Sigmoid colon (tissue), 7 donors: ENCODE results near the gene ARRB1. TPM values are rescaled to one million over a fixed set of nuclear protein-coding genes. Genes with fewer than 3 reads are reported as not detected.
"Not testable (repeated sequence)": the region's sequence is repeated elsewhere in the genome, so short reads cannot be mapped to it uniquely, and the experiment has no call there.

Source experiments
- DNase-seq: peaks from one replicate; pipeline ENCODE4 v3.0.0-alpha.2; 2019
- H3K27ac ChIP-seq, 4 donors: fragments of 200-600 bp; sonication (generic); one replicate each; pipeline ENCODE4 v1.5.1; 2016 to 2019; ENCODE audit warnings: mild to moderate bottlenecking in 1 of 4
- H3K27me3 ChIP-seq, 3 donors: fragments of 200-600 bp; sonication (generic); one replicate each; pipeline ENCODE4 v1.5.1; 2019; ENCODE audit warnings: mild to moderate bottlenecking in 1 of 3
- H3K36me3 ChIP-seq, 4 donors: fragments of 200-600 bp; sonication (generic); one replicate each; pipeline ENCODE4 v1.5.1; 2016 to 2019
- H3K4me1 ChIP-seq, 4 donors: fragments of 200-600 bp; sonication (generic); one replicate each; pipeline ENCODE4 v1.5.1; 2017 to 2019
- H3K4me3 ChIP-seq, 4 donors: fragments of 200-600 bp; sonication (generic); one replicate each; pipeline ENCODE4 v1.5.1; 2017 to 2019; ENCODE audit warnings: mild to moderate bottlenecking in 2 of 4, moderate library complexity in 1 of 4
- H3K9me3 ChIP-seq, 4 donors: fragments of 200-600 bp in 3 of 4; sonication (generic) in 3 of 4; one replicate each; pipeline versions ENCODE4 v1.5.1 to v1.6.1; 2013 to 2019
- CTCF ChIP-seq, 4 experiments: fragments of 450-650 bp in 3 of 4; fragments of 200-600 bp in 1 of 4; IDR thresholded peaks; one replicate each; pipeline ENCODE4 v1.5.1; 2016 to 2019; ENCODE audit warnings: antibody characterized with exemption in 4 of 4, mild to moderate bottlenecking in 3 of 4, moderate library complexity in 2 of 4
- EP300 ChIP-seq, 4 donors: sonication (generic); formaldehyde crosslinking; IDR thresholded peaks; one replicate each; pipeline ENCODE4 v1.6.1; 2017; ENCODE audit warnings: antibody characterized with exemption in 4 of 4
- POLR2A ChIP-seq, 2 donors: fragments of 450-650 bp; IDR thresholded peaks; one replicate each; pipeline ENCODE4 v1.6.1; 2016; ENCODE audit warnings: antibody characterized with exemption in 2 of 2, mild to moderate bottlenecking in 2 of 2, moderate library complexity in 2 of 2
- POLR2AphosphoS5 ChIP-seq, 4 donors: sonication (generic); formaldehyde crosslinking; IDR thresholded peaks; one replicate each; pipeline ENCODE4 v1.6.1; 2017; ENCODE audit warnings: antibody characterized with exemption in 4 of 4
- WGBS, 2 donors: extraction: QIAGEN DNeasy Blood & Tissue Kit; methylation state at CpG; one replicate each; pipeline ENCODE4 v1.1.7; 2013; 5-methylcytosine and 5-hydroxymethylcytosine counted together
- intact Hi-C: fragments of 100-400 bp; cut with DNase I; formaldehyde crosslinking; loops from one replicate; pipeline ENCODE4 v1.15.1; 2023
- polyA plus RNA-seq, 3 donors: library from polyadenylated mRNA; stranded (reverse); fragments of 200-250 nt; gene quantifications; one replicate each; pipeline ENCODE4 v1.2.3, GENCODE V29; 2013
- total RNA-seq, 4 donors: library from RNA; depleted of rRNA; stranded (reverse); fragments of >200 nt; gene quantifications; one replicate each; pipeline ENCODE4 v1.1.0, GENCODE V29; 2016
- donor health status: healthy with polysubstance abuse.
- donor health status: Bipolar disorder and iron deficiency.
- donor health status: healthy.

Gene ARRB1
- total and polyA plus RNA-seq, 7 donors, result 24.0 to 96.7 (median 45.6) TPM

GRCh38 chr11:75330886-75331285 lies 20.6 kb downstream of the ARRB1 start:
- H3K27me3 ChIP-seq, H3K36me3 ChIP-seq, DNase-seq, intact Hi-C loops, H3K4me3 ChIP-seq, H3K9me3 ChIP-seq: not testable (repeated sequence)
- Histone ChIP-seq H3K27ac (peak overlapping the region; percentile 73 to 98 (median 86)), H3K4me1 (peaks cover 0 to 88% (median 85%) of the 10 kb centered on the region in 4 donors)
- WGBS, 2 donors, result 85 to 89% methylated on average over 14 of the region's 14 CpGs
- TF ChIP-seq POLR2AphosphoS5 (IDR thresholded peaks at IDR 0.05), result peak in 1 of 4 donors; percentile 2

GRCh38 chr11:75330291-75330690 lies 21.2 kb downstream of the ARRB1 start:
- no peak for DNase-seq
- Histone ChIP-seq H3K9me3 (no peaks in the 10 kb centered on the region), H3K4me1 (peaks cover 0 to 88% (median 84%) of the 10 kb centered on the region in 4 donors), H3K36me3 (no peaks in the 10 kb centered on the region), H3K27me3 (no peaks in the 10 kb centered on the region), H3K4me3 (no peak overlapping the region), H3K27ac (peak overlapping the region; percentile 73 to 98 (median 86))
- 10 to 37% methylated on average over 1 of the region's 1 CpG for WGBS, 2 donors
- intact Hi-C loops, result no loop called here
- TF ChIP-seq POLR2AphosphoS5 (IDR thresholded peaks at IDR 0.05), result peak in 2 of 4 donors; percentile 39 to 49
- TF ChIP-seq EP300 (IDR thresholded peaks at IDR 0.05), result no peak
- TF ChIP-seq POLR2A (IDR thresholded peaks at IDR 0.05), result no peak
- TF ChIP-seq CTCF (IDR thresholded peaks at IDR 0.05), result no peak

GRCh38 chr11:75328426-75329277 lies 22.8 kb downstream of the ARRB1 start:
- WGBS, 2 donors, result 8 to 15% methylated on average over 9 of the region's 9 CpGs
- Histone ChIP-seq H3K4me1 (peaks cover 0 to 78% (median 70%) of the 10 kb centered on the region in 4 donors), H3K27ac (peak overlapping the region; percentile 73 to 98 (median 86)), H3K9me3 (no peaks in the 10 kb centered on the region), H3K27me3 (no peaks in the 10 kb centered on the region), H3K4me3 (no peak overlapping the region), H3K36me3 (no peaks in the 10 kb centered on the region)
- peak; percentile 88 for DNase-seq
- intact Hi-C loops, result loop anchor here (1.0 kb wide), 1 partner anchor 56 kb away; no protein-coding TSS in a partner anchor
- no peak for TF ChIP-seq POLR2A (IDR thresholded peaks at IDR 0.05)
- peak in 2 of 4 donors; percentile 18 to 31 for TF ChIP-seq POLR2AphosphoS5 (IDR thresholded peaks at IDR 0.05)
- TF ChIP-seq CTCF (IDR thresholded peaks at IDR 0.05), result peak; percentile 63 to 82 (median 74)

GRCh38 chr11:75326439-75326810 lies 25.0 kb downstream of the ARRB1 start:
- TF ChIP-seq POLR2A (IDR thresholded peaks at IDR 0.05) (no peak), EP300 (IDR thresholded peaks at IDR 0.05) (no peak), CTCF (IDR thresholded peaks at IDR 0.05) (no peak), POLR2AphosphoS5 (IDR thresholded peaks at IDR 0.05) (no peak)
- Histone ChIP-seq H3K4me3 (no peak overlapping the region), H3K27ac (peak overlapping the region; percentile 57 to 86 (median 70)), H3K9me3 (no peaks in the 10 kb centered on the region), H3K27me3 (no peaks in the 10 kb centered on the region), H3K36me3 (no peaks in the 10 kb centered on the region), H3K4me1 (peaks cover 0 to 59% (median 54%) of the 10 kb centered on the region in 4 donors)
- 62 to 63% methylated on average over 3 of the region's 3 CpGs for WGBS, 2 donors
- DNase-seq, result no peak
- intact Hi-C loops, result loop anchor here (2.0 kb wide), 1 partner anchor 46 kb away; no protein-coding TSS in a partner anchor

GRCh38 chr11:75325713-75326438 lies 25.6 kb downstream of the ARRB1 start:
- Histone ChIP-seq H3K9me3 (no peaks in the 10 kb centered on the region), H3K4me1 (peaks cover 0 to 54% (median 49%) of the 10 kb centered on the region in 4 donors), H3K27me3 (no peaks in the 10 kb centered on the region), H3K27ac (peak overlapping the region; percentile 57 to 86 (median 70)), H3K4me3 (no peak overlapping the region), H3K36me3 (no peaks in the 10 kb centered on the region)
- peak; percentile 89 for DNase-seq
- TF ChIP-seq POLR2A (IDR thresholded peaks at IDR 0.05), result no peak
- TF ChIP-seq POLR2AphosphoS5 (IDR thresholded peaks at IDR 0.05), result peak in 1 of 4 donors; percentile 30
- no peak for TF ChIP-seq CTCF (IDR thresholded peaks at IDR 0.05)
- no peak for TF ChIP-seq EP300 (IDR thresholded peaks at IDR 0.05)
- WGBS, 2 donors, result 41 to 49% methylated on average over 10 of the region's 10 CpGs
- intact Hi-C loops, result loop anchor here (2.0 kb wide), 1 partner anchor 45 kb away; no protein-coding TSS in a partner anchor
